A549 (cell line): ENCODE measurements around the gene CPED1. TPM values are rescaled to one million over a fixed set of nuclear protein-coding genes. Genes with fewer than 3 reads are reported as not detected.

ENCODE experiments used
- ATAC-seq, 2 experiments: fragments of 200-7000 bp in 1 of 2; fragments of >200 bp in 1 of 2; cut with Nextera tagmentation in 1 of 2; cut with Tn5 transposase in 1 of 2; 3 replicates each; pipeline versions ENCODE4 v1.8.0 to v1.9.1; 2018 to 2020; ENCODE audit warnings: mild to moderate bottlenecking in 1 of 2, moderate library complexity in 1 of 2
- CTCF ChIA-PET: fragments of 300-600 bp; sonication (Branson Sonifier 250); formaldehyde crosslinking; extraction: SDS; loops from one replicate; lab custom pipeline; 2021; ENCODE audit warnings: antibody characterized with exemption, inconsistent platforms; lab: Yijun Ruan, JAX
- POLR2A ChIA-PET: fragments of 350-600 bp; formaldehyde crosslinking; extraction: SDS; loops from one replicate; lab custom pipeline; 2021; ENCODE audit warnings: antibody characterized with exemption, inconsistent platforms; lab: Yijun Ruan, JAX
- DNase-seq, 2 experiments: peaks; one replicate each; pipeline versions ENCODE4 v3.0.0 to v3.0.0-alpha.2; 2011 to 2016; ENCODE audit warnings: low read depth in 1 of 2, low spot score in 1 of 2
- FAIRE-seq: peaks from 2 replicates; lab custom pipeline; 2011; peaks lifted over from hg19 to GRCh38; lab: Jason Lieb, UNC
- H3K27ac ChIP-seq, 2 experiments: fragments of >200 bp; sonication (Bioruptor Twin); formaldehyde crosslinking; 3 replicates each; pipeline ENCODE4 v1.5.1; 2016 to 2017
- H3K4me1 ChIP-seq: fragments of >200 bp; sonication (Bioruptor Twin); formaldehyde crosslinking; 3 replicates; pipeline ENCODE4 v1.6.1; 2016
- H3K4me2 ChIP-seq: fragments of >200 bp; sonication (Bioruptor Twin); formaldehyde crosslinking; 3 replicates; pipeline ENCODE4 v1.6.1; 2016
- H3K4me3 ChIP-seq: fragments of >200 bp; sonication (Bioruptor Twin); formaldehyde crosslinking; 3 replicates; pipeline ENCODE4 v1.5.1; 2016
- H3K9me3 ChIP-seq: fragments of >200 bp; sonication (Bioruptor Twin); formaldehyde crosslinking; 3 replicates; pipeline ENCODE4 v1.6.1; 2016
- BCL3 ChIP-seq: fragments of >200 bp; sonication (Bioruptor Twin); formaldehyde crosslinking; IDR thresholded peaks from 3 replicates; pipeline ENCODE4 v1.6.1; 2016
- BHLHE40 ChIP-seq: IDR thresholded peaks from 2 replicates; pipeline ENCODE4 v1.6.1; 2012; ENCODE audit warnings: low read depth, low read length, inconsistent platforms
- CEBPB ChIP-seq, 2 experiments: fragments of >200 bp in 1 of 2; sonication (Bioruptor Twin) in 1 of 2; formaldehyde crosslinking in 1 of 2; IDR thresholded peaks; 2 replicates each; pipeline ENCODE4 v1.6.1; 2012 to 2016
- CHD4 ChIP-seq: fragments of 200-600 bp; sonication (generic); IDR thresholded peaks from 2 replicates; pipeline ENCODE4 v1.6.1; 2016; ENCODE audit warnings: antibody characterized with exemption, mild to moderate bottlenecking, borderline replicate concordance
- E2F6 ChIP-seq: IDR thresholded peaks from 2 replicates; pipeline ENCODE4 v1.6.1; 2012; ENCODE audit warnings: low read depth, borderline replicate concordance
- EHF ChIP-seq: fragments of 250-450 bp; sonication (Bioruptor Pico); IDR thresholded peaks from 2 replicates; pipeline ENCODE4 v1.5.0; 2020; ENCODE audit warnings: mild to moderate bottlenecking
- EHMT2 ChIP-seq: fragments of 200-600 bp; sonication (generic); IDR thresholded peaks from 2 replicates; pipeline ENCODE4 v1.6.1; 2016; ENCODE audit warnings: antibody characterized with exemption, low read depth, mild to moderate bottlenecking, moderate library complexity
- ELK1 ChIP-seq: fragments of 150-350 bp; IDR thresholded peaks from 2 replicates; pipeline ENCODE4 v1.6.1; 2014; ENCODE audit warnings: low read depth, mild to moderate bottlenecking, low read length
- ESRRA ChIP-seq: fragments of 150-350 bp; IDR thresholded peaks from 2 replicates; pipeline ENCODE4 v1.6.1; 2014; ENCODE audit warnings: mild to moderate bottlenecking, low read length, borderline replicate concordance
- FOXS1 ChIP-seq: fragments of 250-450 bp; sonication (Bioruptor Pico); IDR thresholded peaks from 2 replicates; pipeline ENCODE4 v1.5.0; 2020; ENCODE audit warnings: mild to moderate bottlenecking, moderate library complexity
- GATA3 ChIP-seq: IDR thresholded peaks from 2 replicates; pipeline ENCODE4 v1.6.1; 2012; ENCODE audit warnings: borderline replicate concordance
- HDAC2 ChIP-seq: fragments of 200-600 bp; sonication (generic); IDR thresholded peaks from 2 replicates; pipeline ENCODE4 v1.6.1; 2016
- HOXA7 ChIP-seq: fragments of 250-450 bp; sonication (Bioruptor Pico); IDR thresholded peaks from 2 replicates; pipeline ENCODE4 v1.5.0; 2020; ENCODE audit warnings: mild to moderate bottlenecking, moderate library complexity
- HOXB13 ChIP-seq: fragments of 250-450 bp; sonication (Bioruptor Pico); IDR thresholded peaks from 2 replicates; pipeline ENCODE4 v1.5.0; 2020; ENCODE audit warnings: low read depth, mild to moderate bottlenecking, moderate library complexity
- MAFK ChIP-seq: fragments of 450-650 bp; IDR thresholded peaks from 2 replicates; pipeline ENCODE4 v1.6.1; 2014; ENCODE audit not compliant: partially characterized antibody
- MAX ChIP-seq: IDR thresholded peaks from 2 replicates; pipeline ENCODE4 v1.6.1; 2012
- MAZ ChIP-seq: fragments of 150-350 bp; IDR thresholded peaks from 2 replicates; pipeline ENCODE4 v1.6.1; 2014; ENCODE audit warnings: antibody characterized with exemption, low read depth, low read length, borderline replicate concordance
- MYC ChIP-seq: IDR thresholded peaks from 2 replicates; pipeline ENCODE4 v1.6.1; 2012; ENCODE audit warnings: mild to moderate bottlenecking, inconsistent platforms, low read length, improper control_type of control experiment, borderline replicate concordance
- NPAS2 ChIP-seq: fragments of 250-450 bp; sonication (Bioruptor Pico); IDR thresholded peaks from 2 replicates; pipeline ENCODE4 v1.8.0; 2022; ENCODE audit warnings: mild to moderate bottlenecking, moderate library complexity, borderline replicate concordance
- NR3C1 ChIP-seq: fragments of >200 bp; sonication (Bioruptor Twin); formaldehyde crosslinking; IDR thresholded peaks from 3 replicates; pipeline ENCODE4 v1.6.1; 2017
- PBX3 ChIP-seq: IDR thresholded peaks from 2 replicates; pipeline ENCODE4 v1.6.1; 2012
- PHF8 ChIP-seq: fragments of 200-600 bp; sonication (generic); IDR thresholded peaks from 2 replicates; pipeline ENCODE4 v1.6.1; 2016; ENCODE audit warnings: low read depth, mild to moderate bottlenecking, antibody characterized with exemption, moderate library complexity, borderline replicate concordance
- POLR2A ChIP-seq: IDR thresholded peaks from 2 replicates; pipeline ENCODE4 v1.6.1; 2012; ENCODE audit warnings: mild to moderate bottlenecking, low read length
- POLR2AphosphoS2 ChIP-seq: conservative IDR thresholded peaks from 2 replicates; pipeline ENCODE4 v1.6.1; 2012; ENCODE audit warnings: low read length, improper control_type of control experiment, inconsistent platforms
- RCOR1 ChIP-seq: fragments of 150-350 bp; IDR thresholded peaks from 2 replicates; pipeline ENCODE4 v1.6.1; 2014; ENCODE audit warnings: antibody characterized with exemption, low read length, low read depth
- REST ChIP-seq: fragments of 200-600 bp; sonication (generic); IDR thresholded peaks from 2 replicates; pipeline ENCODE4 v1.6.1; 2016; ENCODE audit warnings: antibody characterized with exemption, mild to moderate bottlenecking, moderate library complexity
- SREBF2 ChIP-seq: fragments of 450-650 bp; IDR thresholded peaks from 2 replicates; pipeline ENCODE4 v1.6.1; 2014; ENCODE audit warnings: mild to moderate bottlenecking, moderate library complexity
- ZNF302 ChIP-seq: fragments of 250-450 bp; sonication (Bioruptor Pico); IDR thresholded peaks from 2 replicates; pipeline ENCODE4 v1.9.0; 2021; ENCODE audit warnings: inconsistent platforms, mild to moderate bottlenecking, moderate library complexity
- ZSCAN20 ChIP-seq: fragments of 250-450 bp; sonication (Bioruptor Pico); IDR thresholded peaks from 2 replicates; pipeline ENCODE4 v1.8.0; 2022; ENCODE audit warnings: mild to moderate bottlenecking, moderate library complexity
- WGBS: methylation state at CpG from one replicate; pipeline ENCODE4 v1.1.6; 2017; ENCODE audit errors: missing lambda C conversion rate; 5-methylcytosine and 5-hydroxymethylcytosine counted together
- polyA plus RNA-seq, 4 experiments: library from polyadenylated mRNA; depleted of rRNA in 3 of 4; stranded (reverse); fragments of >200 nt; fragmentation: RNase III in 1 of 4; extraction: RNeasy Plus Mini Kit Qiagen cat#74134 plus additional on column Dnase treatment in 1 of 4; gene quantifications; 2 replicates in 3 of 4; 3 replicates in 1 of 4; pipeline ENCODE4 v1.2.3, GENCODE V29; 2011 to 2017

CPED1 gene
- polyA plus RNA-seq, 2 of the 4 experiments (the other 2 are of a cell fraction) = 0.03 TPM; not detected in 1

- ChIA-PET POLR2A (no interaction called here), CTCF (no interaction called here)
- TF ChIP-seq EHF (CRISPR knock-in tag) (no peak), SREBF2 (no peak), EHMT2 (no peak), BHLHE40 (no peak), BCL3 (no peak), ZSCAN20 (CRISPR knock-in tag) (no peak), ESRRA (no peak), PBX3 (no peak), HOXB13 (CRISPR knock-in tag) (no peak), ZNF302 (no peak), MAFK (no peak), CHD4 (no peak), REST (no peak), MAZ (no peak), ELK1 (no peak), CEBPB (IDR thresholded peaks at IDR 0.05) (no peak)
- no peaks in the 10 kb centered on the region for H3K4me1 ChIP-seq
- no peaks in the 10 kb centered on the region for H3K9me3 ChIP-seq
- WGBS = 66% methylated on average over 6 of the region's 6 CpGs
- H3K4me3 ChIP-seq = no peak overlapping the region
- ATAC-seq (no peak), DNase-seq (no peak), FAIRE-seq (no peak)
- H3K27ac ChIP-seq = no peak overlapping the region
- H3K4me2 ChIP-seq = no peak overlapping the region
Observed at GRCh38 chr7:121012170-121012874, 23.8 kb downstream of the CPED1 start.

- CTCF ChIA-PET = no interaction called here
- no peak for FAIRE-seq
- H3K4me2 ChIP-seq = no peak overlapping the region
- 8% methylated on average over 2 of the region's 2 CpGs for WGBS
- TF ChIP-seq MAX (no peak), POLR2AphosphoS2 (no peak), CHD4 (no peak), FOXS1 (CRISPR knock-in tag) (no peak), MYC (no peak), HDAC2 (no peak), PHF8 (no peak), RCOR1 (no peak), HOXB13 (CRISPR knock-in tag) (no peak), BCL3 (no peak), E2F6 (no peak), GATA3 (no peak), EHMT2 (no peak), POLR2A (no peak), HOXA7 (CRISPR knock-in tag) (no peak), NPAS2 (CRISPR knock-in tag) (no peak), ESRRA (no peak), NR3C1 (no peak)
- TF ChIP-seq, all 56 proteins: peak for 0
- ATAC-seq = no peak
- no peak overlapping the region for H3K4me3 ChIP-seq
- DNase-seq = no peak
- POLR2A ChIA-PET = no interaction called here
- no peaks in the 10 kb centered on the region for H3K4me1 ChIP-seq
- no peaks in the 10 kb centered on the region for H3K9me3 ChIP-seq
- H3K27ac ChIP-seq = no peak overlapping the region
Observed at GRCh38 chr7:121012919-121013318, 24.4 kb downstream of the CPED1 start.
